HL-60 (cell line): ENCODE measurements around the gene DENND1A.

ENCODE experiments used
- DNase-seq, 2 experiments: peaks; one replicate each; pipeline ENCODE4 v3.0.0-alpha.2; 2010 to 2020; ENCODE audit warnings: low read depth in 1 of 2, low spot score in 1 of 2
- H3K27ac ChIP-seq: fragments of 250-450 bp; sonication (Bioruptor Pico); replicated peaks from 2 replicates; pipeline ENCODE4 v1.5.1; 2020; ENCODE audit warnings: mild to moderate bottlenecking, moderate library complexity
- H3K27me3 ChIP-seq: fragments of 250-450 bp; sonication (Bioruptor Pico); 2 replicates; pipeline ENCODE4 v1.5.1; 2021; ENCODE audit warnings: mild to moderate bottlenecking, moderate library complexity; ENCODE audit not compliant: insufficient read depth, poor library complexity, severe bottlenecking
- H3K4me3 ChIP-seq: replicated peaks from 2 replicates; pipeline ENCODE4 v1.5.1; 2011; ENCODE audit warnings: mild to moderate bottlenecking, control low read depth, low read length; ENCODE audit not compliant: insufficient read depth
- GABPA ChIP-seq: IDR thresholded peaks from 2 replicates; pipeline ENCODE4 v1.6.1; 2012; ENCODE audit warnings: low read depth
- POLR2AphosphoS5 ChIP-seq: IDR thresholded peaks from 2 replicates; pipeline ENCODE4 v1.6.1; 2012; ENCODE audit warnings: low read depth
- SPI1 ChIP-seq: IDR thresholded peaks from 2 replicates; pipeline ENCODE4 v1.6.1; 2012; ENCODE audit warnings: low read depth, mild to moderate bottlenecking, borderline replicate concordance
- TF ChIP-seq, protein P1 (sequence below): IDR thresholded peaks from 2 replicates; pipeline ENCODE4 v1.6.1; 2012; ENCODE audit warnings: low read depth; ENCODE audit not compliant: insufficient replicate concordance
- TF ChIP-seq, protein P2 (sequence below): IDR thresholded peaks from one replicate; pipeline ENCODE4 v1.5.1; 2011; ENCODE audit warnings: low read length, control low read depth, inconsistent platforms; ENCODE audit not compliant: insufficient read depth

DENND1A gene

DNA sequence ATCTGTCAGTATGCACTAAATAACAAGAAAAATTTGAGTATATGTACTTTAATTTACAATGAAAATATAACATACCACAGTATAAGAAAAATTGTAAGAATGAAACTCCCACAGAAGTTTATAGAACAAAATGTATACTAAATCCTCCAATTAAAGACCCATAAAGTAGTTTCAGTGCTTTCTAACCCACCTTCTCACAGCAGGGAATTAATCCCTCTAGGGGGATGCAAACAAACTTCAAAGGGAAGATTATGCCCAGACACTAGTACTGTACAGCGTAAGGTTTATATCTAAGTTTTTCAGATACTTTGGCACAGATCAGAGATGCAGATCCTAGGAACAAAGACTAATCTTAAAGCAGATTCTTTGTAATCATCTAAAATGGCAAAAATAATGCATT is 57.2 kb downstream of the DENND1A start:
- no peaks in the 10 kb centered on the region for H3K27me3 ChIP-seq
- TF ChIP-seq POLR2AphosphoS5 = no peak
- no peak overlapping the region for H3K27ac ChIP-seq
- no peak for DNase-seq
- no peak overlapping the region for H3K4me3 ChIP-seq

DNA sequence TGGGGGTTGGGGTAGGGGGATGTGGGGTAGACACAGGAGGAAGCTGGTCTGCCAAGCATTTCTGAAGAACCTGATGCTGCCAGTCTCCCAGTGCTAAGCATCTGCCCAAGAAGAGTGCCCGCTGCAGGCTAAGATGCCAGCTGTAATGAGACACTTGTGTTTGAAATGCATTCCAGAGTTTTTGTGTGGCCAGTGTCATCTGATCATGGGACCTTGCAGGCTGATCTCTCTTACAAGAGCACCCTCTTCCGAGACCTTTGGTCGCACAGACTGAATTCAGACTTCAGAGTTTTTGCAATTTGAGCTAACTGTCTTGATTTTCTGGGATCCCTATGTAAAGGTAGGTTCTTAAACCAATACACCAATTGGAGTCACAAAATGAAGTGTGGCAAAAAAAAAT is 58.1 kb downstream of the DENND1A start:
- no peak for DNase-seq
- TF ChIP-seq, protein P1, sequence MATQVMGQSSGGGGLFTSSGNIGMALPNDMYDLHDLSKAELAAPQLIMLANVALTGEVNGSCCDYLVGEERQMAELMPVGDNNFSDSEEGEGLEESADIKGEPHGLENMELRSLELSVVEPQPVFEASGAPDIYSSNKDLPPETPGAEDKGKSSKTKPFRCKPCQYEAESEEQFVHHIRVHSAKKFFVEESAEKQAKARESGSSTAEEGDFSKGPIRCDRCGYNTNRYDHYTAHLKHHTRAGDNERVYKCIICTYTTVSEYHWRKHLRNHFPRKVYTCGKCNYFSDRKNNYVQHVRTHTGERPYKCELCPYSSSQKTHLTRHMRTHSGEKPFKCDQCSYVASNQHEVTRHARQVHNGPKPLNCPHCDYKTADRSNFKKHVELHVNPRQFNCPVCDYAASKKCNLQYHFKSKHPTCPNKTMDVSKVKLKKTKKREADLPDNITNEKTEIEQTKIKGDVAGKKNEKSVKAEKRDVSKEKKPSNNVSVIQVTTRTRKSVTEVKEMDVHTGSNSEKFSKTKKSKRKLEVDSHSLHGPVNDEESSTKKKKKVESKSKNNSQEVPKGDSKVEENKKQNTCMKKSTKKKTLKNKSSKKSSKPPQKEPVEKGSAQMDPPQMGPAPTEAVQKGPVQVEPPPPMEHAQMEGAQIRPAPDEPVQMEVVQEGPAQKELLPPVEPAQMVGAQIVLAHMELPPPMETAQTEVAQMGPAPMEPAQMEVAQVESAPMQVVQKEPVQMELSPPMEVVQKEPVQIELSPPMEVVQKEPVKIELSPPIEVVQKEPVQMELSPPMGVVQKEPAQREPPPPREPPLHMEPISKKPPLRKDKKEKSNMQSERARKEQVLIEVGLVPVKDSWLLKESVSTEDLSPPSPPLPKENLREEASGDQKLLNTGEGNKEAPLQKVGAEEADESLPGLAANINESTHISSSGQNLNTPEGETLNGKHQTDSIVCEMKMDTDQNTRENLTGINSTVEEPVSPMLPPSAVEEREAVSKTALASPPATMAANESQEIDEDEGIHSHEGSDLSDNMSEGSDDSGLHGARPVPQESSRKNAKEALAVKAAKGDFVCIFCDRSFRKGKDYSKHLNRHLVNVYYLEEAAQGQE = no peak
- TF ChIP-seq SPI1 = no peak
- no peak for TF ChIP-seq GABPA
- no peak for TF ChIP-seq POLR2AphosphoS5
- TF ChIP-seq, protein P2, sequence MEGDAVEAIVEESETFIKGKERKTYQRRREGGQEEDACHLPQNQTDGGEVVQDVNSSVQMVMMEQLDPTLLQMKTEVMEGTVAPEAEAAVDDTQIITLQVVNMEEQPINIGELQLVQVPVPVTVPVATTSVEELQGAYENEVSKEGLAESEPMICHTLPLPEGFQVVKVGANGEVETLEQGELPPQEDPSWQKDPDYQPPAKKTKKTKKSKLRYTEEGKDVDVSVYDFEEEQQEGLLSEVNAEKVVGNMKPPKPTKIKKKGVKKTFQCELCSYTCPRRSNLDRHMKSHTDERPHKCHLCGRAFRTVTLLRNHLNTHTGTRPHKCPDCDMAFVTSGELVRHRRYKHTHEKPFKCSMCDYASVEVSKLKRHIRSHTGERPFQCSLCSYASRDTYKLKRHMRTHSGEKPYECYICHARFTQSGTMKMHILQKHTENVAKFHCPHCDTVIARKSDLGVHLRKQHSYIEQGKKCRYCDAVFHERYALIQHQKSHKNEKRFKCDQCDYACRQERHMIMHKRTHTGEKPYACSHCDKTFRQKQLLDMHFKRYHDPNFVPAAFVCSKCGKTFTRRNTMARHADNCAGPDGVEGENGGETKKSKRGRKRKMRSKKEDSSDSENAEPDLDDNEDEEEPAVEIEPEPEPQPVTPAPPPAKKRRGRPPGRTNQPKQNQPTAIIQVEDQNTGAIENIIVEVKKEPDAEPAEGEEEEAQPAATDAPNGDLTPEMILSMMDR = no peak
- Histone ChIP-seq H3K27ac (no peak overlapping the region), H3K27me3 (no peaks in the 10 kb centered on the region), H3K4me3 (no peak overlapping the region)

DNA sequence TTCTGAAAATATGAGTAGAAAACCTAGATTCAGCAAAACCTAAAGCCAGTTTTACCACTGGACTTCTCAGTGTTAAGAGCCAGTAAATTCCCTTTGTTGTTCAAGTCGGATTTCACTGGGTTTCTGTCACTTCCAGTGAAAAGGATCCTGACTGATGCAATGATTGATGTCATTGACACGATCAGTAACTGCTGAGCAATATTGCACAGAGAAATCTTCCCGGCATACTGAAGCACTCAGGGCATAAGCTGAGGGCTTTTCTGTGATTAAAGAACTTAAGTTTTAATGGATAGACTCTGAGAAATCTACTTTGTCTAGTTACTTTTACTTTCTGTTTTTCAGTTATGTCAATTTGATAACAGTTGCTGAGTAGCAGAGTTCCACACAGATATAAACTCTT is 61.9 kb downstream of the DENND1A start:
- Histone ChIP-seq H3K27ac (peak overlapping the region; percentile 96), H3K27me3 (no peaks in the 10 kb centered on the region), H3K4me3 (no peak overlapping the region)
- DNase-seq = peak in 1 of 2 experiments; percentile 13
- TF ChIP-seq SPI1 = no peak
- TF ChIP-seq, protein P2 = no peak

DNA sequence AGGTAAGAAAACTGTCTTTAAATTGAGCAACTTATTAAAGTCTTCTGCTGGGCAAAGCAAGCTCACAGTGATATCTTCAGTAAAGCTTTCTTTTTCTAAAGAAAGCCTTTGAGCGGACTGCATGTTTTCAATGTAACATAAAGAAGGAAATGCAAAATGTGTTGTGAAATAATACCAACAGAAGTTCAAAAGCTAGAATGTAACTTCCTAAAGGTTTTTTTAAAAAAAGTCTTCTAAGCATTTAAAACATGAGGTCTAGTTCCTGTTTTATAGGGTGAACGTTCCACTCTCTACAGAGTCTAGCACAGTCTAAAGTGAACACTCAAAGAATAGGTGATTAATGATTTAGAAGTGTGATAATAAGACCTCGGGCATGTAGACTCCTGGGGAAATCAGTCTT is 62.9 kb downstream of the DENND1A start:
- peak overlapping the region; percentile 96 for H3K27ac ChIP-seq

More for the DNA sequence above, 62.9 kb downstream of the DENND1A start:
- TF ChIP-seq, protein P2 = no peak
- TF ChIP-seq GABPA (no peak), SPI1 (peak; percentile 79), POLR2AphosphoS5 (peak; percentile 23; the same call in 1 of the 2 replicates)
- TF ChIP-seq, protein P1 = peak; percentile 29
- peak; percentile 30 to 62 for DNase-seq
- no peak overlapping the region for H3K4me3 ChIP-seq
- no peaks in the 10 kb centered on the region for H3K27me3 ChIP-seq
